HG03175 (cell line): ENCODE data around the gene AKNA.
A peak's percentile ranks its signal among the peaks of the same experiment; 100 is the strongest.

Experiments
- ATAC-seq: cut with Tn5 transposase; IDR thresholded peaks from one replicate; pipeline ENCODE4 v1.9.1; 2021; ENCODE audit warnings: mild to moderate bottlenecking, moderate library complexity; ENCODE audit not compliant: unreplicated experiment

AKNA gene

DNA sequence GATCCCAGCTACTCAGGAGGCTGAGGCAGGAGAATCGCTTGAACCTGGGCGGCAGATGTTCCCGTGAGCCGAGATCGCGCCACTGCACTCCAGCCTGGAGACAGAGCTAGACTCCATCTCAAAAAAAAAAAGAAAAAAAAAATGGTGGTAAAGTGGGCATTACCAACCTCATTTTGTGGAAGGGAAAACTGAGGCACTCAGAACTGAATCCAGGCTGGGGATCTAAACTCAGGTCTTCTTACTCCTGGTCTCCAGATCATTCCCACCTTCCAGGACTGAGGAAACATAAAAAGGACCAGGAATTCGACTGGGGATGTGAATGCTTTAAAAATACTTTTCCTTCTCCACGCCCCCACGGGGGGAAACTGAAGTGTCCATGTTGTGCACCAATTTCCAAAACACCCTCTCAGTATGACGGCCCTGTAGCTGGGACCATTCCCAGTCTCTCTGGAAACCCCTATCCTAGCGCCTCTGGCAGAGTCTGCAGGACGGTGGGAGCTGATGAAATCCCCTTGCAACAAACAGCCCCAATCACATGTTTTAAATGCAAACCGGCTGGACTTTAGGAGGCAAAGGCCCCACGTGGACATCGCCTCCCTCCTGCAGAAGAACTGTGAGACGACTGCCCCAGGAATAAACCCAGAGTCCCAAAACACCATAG lies 8.9 kb upstream of the AKNA start:
- no peak for ATAC-seq

GRCh38 chr9:114395768-114396167 lies 8.0 kb upstream of the AKNA start:
- ATAC-seq, result no peak

GRCh38 chr9:114395334-114395617 lies 7.5 kb upstream of the AKNA start:
- no peak for ATAC-seq

GRCh38 chr9:114394523-114395333 lies 6.9 kb upstream of the AKNA start:
- ATAC-seq, result no peak

DNA sequence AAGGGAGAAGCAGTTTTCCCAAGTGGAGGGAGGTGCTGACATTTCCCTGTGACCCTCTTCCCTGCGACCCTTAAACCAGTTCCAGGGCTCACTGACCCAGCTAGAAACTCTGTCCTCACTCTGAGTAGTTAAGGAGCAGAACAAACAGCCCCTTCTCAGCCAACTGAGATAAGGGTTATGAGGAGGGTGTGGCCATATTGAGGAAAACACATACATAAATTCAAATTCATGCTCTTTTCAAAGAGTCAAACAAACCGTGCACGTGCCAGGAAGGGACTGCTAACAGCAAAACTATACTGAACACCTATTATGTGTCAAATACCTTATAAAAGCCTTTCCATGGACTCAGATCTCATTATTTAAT lies 4.9 kb upstream of the AKNA start:
- ATAC-seq, result no peak

- no peak for ATAC-seq
Observed at GRCh38 chr9:114390952-114391351, 3.2 kb upstream of the AKNA start.

- no peak for ATAC-seq
Observed at GRCh38 chr9:114389612-114390368, 2.0 kb upstream of the AKNA start.

- no peak for ATAC-seq
Observed at GRCh38 chr9:114388764-114389375, 1.1 kb upstream of the AKNA start.

DNA sequence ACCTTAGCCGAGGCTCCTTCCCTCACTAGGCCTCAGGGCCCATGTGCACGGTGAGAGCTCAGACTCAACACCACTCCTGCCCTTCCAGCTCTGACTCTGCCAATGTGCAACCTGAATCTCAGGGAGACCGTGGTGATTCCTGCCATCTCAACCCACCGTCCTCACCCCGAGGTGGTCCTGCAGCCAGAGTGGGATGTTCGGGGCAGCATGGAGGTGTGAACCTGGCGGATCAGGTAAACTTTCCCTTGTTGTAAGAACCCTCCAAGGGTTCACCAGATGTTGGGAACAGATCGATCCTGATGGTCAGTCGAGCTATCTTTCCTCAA lies 538 bp upstream of the AKNA start:
- no peak for ATAC-seq

DNA sequence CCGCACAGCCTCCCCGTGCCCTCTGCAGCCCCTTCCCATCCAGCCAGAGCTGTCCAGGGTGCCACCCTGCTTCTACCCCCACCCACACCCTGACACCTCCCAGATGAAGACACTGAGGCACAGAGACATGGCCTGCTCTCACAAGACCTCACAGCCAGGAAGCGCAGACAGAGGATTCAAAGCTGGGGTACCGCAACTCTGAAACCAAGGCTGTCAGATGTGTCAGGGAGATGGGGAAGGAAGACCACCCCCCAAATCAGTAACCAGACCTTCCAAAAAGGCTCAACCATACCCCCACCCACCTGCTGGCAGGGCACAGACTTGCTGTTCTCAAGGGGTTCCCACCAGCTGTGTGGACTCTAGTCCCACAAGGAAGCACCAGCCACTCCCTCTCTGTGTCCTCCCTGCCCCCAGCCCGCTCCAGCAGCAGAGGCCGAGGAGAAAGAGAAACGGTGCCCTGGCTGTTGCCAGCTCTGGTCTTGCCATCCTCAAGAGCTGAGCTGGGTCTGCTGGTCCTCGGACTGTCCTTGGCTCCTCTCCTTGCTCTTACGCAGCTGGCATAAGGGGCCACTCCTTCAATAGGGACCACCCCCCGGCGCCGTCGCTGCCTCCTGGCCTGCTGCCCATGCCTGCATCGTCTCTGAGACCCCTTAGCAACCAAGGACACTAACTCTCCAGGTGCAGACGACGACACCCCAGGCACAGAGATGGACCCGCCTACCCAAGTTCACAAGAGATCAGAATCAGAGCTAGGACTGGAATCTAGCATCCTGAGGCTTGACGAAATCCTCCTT lies 699 bp downstream of the AKNA start:
- ATAC-seq, result no peak

DNA sequence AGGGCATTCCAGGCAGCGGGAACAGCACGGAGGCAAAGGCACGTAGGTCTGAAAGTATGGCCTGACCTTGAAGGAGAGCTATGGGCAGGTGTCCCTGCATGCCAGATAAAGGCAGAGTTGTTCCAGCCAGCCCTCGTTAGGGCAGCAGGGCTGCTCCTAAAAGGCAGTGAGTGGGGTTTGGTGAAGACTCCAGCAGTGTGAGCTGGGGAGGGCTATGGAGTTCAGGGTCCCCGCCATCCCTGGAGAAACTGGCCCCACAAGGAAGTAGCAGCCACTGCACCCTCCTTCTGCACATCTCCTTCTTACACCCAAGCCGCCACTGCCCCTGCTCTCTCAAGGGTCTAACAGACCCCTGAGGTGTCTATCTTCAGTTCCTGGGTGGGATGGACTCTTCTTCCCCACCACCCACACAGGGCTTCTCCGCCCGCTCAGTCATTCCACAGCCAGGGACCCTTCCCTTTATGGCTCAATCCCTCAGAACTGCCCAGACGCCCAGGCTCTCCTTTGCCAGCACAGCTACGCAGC lies 1.4 kb downstream of the AKNA start:
- no peak for ATAC-seq

DNA sequence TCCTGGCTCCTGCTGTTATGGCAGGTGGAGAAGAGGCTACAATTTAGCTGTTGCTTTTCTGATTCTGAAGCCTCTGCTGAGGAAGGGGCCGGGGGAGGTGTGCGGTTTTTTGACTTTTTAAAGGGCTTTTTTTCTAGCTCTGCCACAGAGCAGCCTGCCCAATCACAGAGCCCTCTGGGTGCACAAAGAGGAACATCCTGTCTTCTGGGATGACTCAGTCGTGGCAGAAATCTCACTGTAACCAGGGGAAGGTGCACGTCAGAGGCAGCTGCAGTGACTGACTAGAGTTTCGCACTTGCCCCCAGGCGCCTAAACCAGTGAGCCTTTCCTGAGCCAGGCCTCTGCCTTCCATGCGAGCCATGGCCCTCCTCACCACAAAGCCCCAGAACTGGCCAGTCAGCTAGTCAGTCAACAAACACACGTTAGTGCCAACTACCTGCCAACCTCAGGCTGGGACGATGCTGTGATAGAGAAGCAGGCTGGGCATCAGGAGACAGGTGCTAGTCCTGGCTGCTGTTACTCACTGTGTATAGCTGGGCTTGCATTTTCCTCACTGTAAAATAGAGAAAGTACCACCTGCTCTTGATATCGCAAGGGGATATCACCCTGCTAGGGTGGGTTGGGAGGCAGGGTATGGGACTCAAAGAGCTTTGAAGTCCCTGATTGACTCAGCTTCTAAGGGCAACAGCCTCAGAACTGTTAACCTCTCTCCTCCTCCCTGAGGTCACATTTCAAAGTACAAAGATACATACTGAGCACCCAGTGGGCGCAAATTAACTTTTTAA lies 2.2 kb downstream of the AKNA start:
- ATAC-seq, result peak; percentile 88

GRCh38 chr9:114384836-114385396 lies 2.9 kb downstream of the AKNA start:
- ATAC-seq, result no peak

- ATAC-seq, result no peak
Observed at GRCh38 chr9:114384341-114384740, 3.4 kb downstream of the AKNA start.

DNA sequence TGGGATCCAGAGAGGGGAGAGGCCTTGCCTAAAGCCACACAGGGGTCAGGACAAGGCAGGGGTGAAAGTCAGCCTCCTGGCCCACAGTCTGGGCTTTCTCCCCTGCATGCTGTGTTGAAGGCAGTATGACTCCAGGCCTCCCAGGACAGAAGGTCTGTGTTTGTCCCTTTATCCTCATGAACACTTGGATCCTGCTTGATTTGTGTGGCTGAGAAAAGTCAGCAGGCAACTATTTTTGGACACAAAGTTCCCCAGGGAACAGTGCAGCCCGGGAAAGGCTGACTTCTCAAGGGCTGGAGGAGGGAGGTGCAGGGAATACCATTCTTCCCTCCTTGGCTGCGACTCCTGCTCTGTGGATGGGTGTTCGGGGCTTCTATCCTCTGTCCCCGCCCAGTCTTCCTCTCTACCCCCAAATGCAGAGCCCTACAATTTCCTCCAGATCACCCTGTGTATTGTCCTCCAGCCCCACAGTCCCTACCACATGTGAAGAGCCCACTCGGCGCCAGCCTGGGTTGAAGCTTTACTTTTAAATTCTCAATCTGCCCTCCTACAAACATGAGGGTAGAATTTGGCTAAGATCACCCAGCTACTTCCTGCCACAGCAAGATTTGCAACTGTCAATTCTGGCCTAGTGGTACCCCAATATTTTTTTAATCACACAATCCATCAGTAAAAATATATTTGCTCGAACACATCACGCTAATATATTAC lies 4.1 kb downstream of the AKNA start:
- ATAC-seq, result no peak

- ATAC-seq, result no peak
Observed at GRCh38 chr9:114382699-114383520, 4.9 kb downstream of the AKNA start.

- ATAC-seq, result no peak
Observed at GRCh38 chr9:114378883-114379282, 8.9 kb downstream of the AKNA start.

DNA sequence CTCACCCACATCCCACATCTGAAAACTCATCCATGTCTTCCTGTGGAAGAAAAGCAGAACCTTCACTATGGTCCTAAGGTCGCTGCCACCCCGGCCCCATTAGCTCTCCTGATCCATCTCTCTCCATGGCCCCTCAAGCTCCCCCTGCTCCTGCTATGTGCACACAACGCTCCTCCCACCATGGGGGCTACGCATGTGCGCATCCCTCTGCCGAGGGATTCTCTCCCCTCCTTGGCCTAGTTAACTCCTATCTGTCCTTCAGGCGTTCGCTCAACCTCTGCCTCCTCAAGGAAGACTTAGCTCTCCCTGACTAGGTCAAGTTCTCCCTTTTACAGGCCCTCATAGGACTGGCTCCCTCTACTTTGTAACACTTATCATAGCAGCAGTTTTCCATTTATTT lies 9.8 kb downstream of the AKNA start:
- no peak for ATAC-seq
